NCI-H1417 treated with DMSO at 0.1 percent for 48 hours (cell line): ENCODE measurements around the gene DKK1.
A peak's percentile ranks its signal among the peaks of the same experiment; 100 is the strongest.

ENCODE experiments used
- DNase-seq: peaks from one replicate; lab custom pipeline; 2025; lab: John Stamatoyannopoulos, UW

Gene DKK1

DNA sequence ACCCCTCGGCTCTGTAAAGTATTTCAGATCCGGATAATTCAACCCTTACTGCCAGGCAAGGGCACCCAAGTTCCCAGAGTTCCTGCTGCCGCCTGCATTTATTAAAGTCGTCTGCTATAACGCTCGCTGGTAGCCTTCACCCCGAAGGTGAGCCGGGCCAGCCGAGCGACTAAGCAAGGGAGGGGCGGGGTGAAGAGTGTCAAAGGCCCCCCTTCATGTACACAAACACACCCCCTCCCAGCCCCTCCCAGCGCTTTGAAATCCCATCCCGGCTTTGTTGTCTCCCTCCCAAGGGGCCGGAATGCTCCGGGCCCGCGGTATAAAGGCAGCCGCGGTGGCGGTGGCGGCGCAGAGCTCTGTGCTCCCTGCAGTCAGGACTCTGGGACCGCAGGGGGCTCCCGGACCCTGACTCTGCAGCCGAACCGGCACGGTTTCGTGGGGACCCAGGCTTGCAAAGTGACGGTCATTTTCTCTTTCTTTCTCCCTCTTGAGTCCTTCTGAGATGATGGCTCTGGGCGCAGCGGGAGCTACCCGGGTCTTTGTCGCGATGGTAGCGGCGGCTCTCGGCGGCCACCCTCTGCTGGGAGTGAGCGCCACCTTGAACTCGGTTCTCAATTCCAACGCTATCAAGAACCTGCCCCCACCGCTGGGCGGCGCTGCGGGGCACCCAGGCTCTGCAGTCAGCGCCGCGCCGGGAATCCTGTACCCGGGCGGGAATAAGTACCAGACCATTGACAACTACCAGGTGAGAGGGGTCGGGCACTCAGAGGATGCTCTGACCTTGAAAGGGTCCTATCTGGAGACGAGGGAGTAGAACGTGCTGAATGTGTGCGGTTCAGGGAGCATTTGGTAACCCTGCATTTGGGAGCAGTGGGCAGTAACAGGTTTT is at the start of gene DKK1:
DKK1 (plus strand) TSS at position 349 of the 889 bp plus-strand sequence; CDS start at position 503, 154 bp downstream.
- DNase-seq, result no peak

DNA sequence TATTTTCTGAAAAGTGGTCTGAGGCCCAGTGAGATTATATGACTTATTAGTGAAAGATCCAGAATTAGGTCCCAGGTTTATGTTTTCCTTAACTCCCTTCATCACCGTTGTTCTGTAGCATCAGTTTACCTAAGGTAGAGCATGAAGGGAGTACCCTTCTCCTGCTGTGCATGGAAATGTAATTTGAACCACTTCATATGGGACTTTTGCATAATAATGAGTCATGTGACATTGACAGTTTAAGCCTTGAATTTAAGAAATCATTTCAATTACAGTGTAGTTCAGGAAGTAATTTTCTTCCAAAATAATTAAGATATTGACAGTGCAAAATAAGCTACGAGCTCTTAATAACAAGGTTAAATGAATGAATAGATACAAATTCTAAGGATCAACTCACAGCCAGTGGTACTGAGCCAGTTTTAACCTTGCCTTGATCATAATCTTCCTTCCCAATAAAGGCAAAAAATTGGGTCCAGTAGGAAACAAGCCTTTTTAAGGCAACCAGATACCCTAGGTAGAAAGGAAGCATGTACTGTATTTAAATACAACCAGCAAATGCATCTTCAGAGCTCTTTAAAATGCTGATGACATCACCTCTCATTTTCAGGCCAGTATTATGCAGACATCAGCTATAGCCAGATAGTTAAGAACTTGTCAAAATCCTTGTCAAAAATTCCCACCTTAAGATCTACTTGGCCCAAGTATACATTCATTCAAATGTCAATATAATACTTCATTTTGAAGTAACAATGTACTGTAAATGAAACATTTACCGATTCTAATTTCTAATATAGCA is 48.8 kb upstream of the DKK1 start:
- no peak for DNase-seq

- DNase-seq, result no peak
Measured at GRCh38 chr10:52266858-52267257, 47.2 kb upstream of the DKK1 start.

DNA sequence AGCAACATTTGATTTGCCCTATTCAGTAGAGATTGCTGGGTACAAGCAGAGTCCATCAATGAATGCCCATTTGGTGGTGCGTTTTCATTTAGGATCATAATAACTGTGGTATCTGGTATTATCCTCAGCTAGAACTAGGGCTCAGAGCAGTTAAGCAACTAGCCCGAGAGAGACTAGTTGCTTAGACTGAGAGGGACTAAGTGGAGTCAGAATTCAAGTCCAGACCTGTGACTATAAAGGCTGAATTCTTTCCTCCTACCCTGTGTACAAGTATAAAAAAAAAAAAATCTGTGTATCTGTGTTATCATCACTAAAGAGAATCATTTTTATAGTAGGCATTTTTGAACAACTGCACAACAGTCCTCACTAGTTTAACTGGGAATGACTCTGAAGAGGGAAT is 45.3 kb upstream of the DKK1 start:
- no peak for DNase-seq

DNA sequence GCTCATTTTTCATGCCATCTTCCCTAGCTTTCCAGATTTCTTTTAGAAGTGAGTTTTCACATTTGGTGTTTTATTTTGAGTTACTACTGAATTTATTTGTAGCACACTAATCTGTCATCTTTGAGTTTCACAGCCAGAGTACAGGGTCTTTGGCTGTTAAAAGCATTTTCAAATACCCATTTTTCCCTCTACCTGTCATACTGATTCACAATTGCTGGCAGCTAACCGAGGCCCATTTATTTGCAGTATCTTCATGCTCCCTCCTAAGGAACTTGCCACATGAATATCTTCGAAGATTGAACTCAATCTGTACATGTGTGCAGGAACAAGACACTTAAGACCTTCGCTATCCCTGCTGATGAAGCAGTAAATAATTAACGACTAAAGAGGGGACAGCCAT is 44.8 kb upstream of the DKK1 start:
- DNase-seq, result no peak

DNA sequence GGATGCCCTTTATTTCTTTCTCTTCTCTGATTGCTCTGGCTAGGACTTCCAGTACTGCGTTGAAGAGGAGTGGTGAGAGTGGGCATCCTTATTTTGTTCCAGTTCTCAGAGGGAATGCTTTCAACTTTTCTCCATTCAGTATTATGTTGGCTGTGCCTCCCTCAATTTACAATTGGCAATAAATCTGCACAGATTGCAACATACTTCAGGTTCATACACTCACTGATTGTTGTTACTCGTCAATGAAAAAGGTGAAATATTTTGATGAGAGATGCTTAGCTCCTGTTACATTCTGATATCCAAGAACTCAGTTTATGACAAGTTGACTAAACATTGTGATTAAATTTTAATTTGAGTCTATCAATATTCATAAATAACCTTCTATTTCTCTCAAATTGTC is 37.9 kb upstream of the DKK1 start:
- no peak for DNase-seq

DNA sequence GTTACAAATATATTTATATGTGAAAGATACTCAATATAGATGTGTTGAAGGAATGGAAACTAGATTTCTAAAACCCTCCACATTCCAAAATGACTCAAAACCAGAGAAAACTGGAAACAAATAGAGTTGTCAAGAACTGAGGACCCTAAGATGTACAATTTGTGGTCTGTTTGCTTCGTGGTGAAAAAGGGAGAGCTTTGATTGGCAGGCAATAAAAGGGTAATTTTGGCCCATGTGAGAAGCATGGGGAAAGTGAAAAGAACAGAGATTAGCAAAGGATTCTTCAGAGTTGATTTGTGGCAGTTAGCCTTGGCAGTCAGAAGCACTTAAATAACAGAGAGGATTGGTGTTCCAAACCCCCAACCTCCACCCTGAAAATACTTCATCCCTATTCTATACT is 37.1 kb upstream of the DKK1 start:
- no peak for DNase-seq

DNA sequence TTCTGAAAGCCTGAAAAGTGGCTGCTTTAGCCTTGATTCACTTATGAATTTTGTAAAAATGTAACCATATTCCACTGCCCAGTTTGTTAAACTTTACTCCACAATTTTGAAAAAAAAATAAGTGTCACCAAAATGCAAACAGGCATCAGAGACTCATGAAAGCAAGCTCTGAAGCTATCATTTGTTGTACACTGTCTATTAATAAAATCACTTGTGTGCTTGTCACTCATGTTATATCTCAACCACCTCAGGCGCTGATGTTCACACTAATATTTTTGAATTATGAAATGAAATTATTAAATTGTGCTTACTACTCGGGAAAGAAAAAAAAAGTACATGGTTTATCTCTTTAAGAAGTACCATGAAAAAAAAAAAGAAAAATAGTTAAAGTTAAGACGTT is 34.5 kb upstream of the DKK1 start:
- no peak for DNase-seq

- no peak for DNase-seq
Measured at GRCh38 chr10:52280051-52280450, 34.0 kb upstream of the DKK1 start.

GRCh38 chr10:52283174-52283573 is 30.9 kb upstream of the DKK1 start:
- no peak for DNase-seq

DNA sequence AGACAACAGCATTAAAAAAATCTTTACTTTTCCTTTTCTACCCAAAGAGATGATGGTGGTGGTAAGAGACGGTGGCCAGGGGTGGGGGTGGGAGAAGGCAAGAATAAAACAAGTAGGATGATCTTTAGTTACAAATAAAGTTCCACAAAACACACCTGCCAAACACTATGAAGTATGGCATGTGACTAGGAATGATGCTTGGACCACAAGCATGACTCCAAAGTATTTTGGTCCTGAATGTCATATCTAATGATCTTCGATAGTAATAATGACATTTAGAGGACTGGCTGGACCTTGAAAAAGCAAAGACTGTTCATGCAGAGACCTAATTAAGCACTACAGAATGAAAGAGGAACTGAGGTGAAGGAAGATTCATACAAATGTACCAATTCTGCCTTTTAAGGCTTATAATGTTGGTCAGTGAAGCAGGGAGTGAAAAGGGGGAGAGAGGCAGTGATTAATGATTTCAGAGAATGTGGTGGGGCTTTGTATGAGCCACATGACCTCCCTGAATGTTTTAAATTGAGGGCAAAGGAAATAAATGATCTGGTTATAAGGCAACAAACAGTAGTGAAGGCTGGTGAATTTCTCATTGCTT is 29.6 kb upstream of the DKK1 start:
- no peak for DNase-seq

- DNase-seq, result no peak
Measured at GRCh38 chr10:52287866-52288265, 26.2 kb upstream of the DKK1 start.

- DNase-seq, result no peak
Measured at GRCh38 chr10:52297747-52298146, 16.3 kb upstream of the DKK1 start.

- no peak for DNase-seq
Measured at GRCh38 chr10:52300599-52301277, 13.3 kb upstream of the DKK1 start.

GRCh38 chr10:52308251-52309031 is 5.6 kb upstream of the DKK1 start:
- peak; percentile 17 for DNase-seq

GRCh38 chr10:52312942-52313255 is 1.2 kb upstream of the DKK1 start:
- DNase-seq, result no peak

GRCh38 chr10:52313256-52313932 is 687 bp upstream of the DKK1 start:
- no peak for DNase-seq

- no peak for DNase-seq
Measured at GRCh38 chr10:52314822-52315552, 906 bp downstream of the DKK1 start.

- no peak for DNase-seq
Measured at GRCh38 chr10:52316001-52316400, 1.9 kb downstream of the DKK1 start.

DNA sequence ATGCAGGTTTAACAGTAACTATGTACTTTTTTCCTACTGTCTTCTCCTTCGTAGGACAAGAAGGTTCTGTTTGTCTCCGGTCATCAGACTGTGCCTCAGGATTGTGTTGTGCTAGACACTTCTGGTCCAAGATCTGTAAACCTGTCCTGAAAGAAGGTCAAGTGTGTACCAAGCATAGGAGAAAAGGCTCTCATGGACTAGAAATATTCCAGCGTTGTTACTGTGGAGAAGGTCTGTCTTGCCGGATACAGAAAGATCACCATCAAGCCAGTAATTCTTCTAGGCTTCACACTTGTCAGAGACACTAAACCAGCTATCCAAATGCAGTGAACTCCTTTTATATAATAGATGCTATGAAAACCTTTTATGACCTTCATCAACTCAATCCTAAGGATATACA is 2.4 kb downstream of the DKK1 start:
- DNase-seq, result no peak
